GM12892 (cell line): ENCODE data around the gene GPRASP1.

Experiments
- POLR2A ChIP-seq: IDR thresholded peaks from 2 replicates; pipeline ENCODE4 v1.6.1; 2011; ENCODE audit warnings: low read depth, low read length, control low read depth
- POLR2AphosphoS5 ChIP-seq: IDR thresholded peaks from 2 replicates; pipeline ENCODE4 v1.6.1; 2011; ENCODE audit warnings: low read depth, low read length, control low read depth
- TAF1 ChIP-seq: IDR thresholded peaks from 2 replicates; pipeline ENCODE4 v1.6.1; 2011; ENCODE audit warnings: low read depth, mild to moderate bottlenecking, control low read depth, low read length, borderline replicate concordance

DNA sequence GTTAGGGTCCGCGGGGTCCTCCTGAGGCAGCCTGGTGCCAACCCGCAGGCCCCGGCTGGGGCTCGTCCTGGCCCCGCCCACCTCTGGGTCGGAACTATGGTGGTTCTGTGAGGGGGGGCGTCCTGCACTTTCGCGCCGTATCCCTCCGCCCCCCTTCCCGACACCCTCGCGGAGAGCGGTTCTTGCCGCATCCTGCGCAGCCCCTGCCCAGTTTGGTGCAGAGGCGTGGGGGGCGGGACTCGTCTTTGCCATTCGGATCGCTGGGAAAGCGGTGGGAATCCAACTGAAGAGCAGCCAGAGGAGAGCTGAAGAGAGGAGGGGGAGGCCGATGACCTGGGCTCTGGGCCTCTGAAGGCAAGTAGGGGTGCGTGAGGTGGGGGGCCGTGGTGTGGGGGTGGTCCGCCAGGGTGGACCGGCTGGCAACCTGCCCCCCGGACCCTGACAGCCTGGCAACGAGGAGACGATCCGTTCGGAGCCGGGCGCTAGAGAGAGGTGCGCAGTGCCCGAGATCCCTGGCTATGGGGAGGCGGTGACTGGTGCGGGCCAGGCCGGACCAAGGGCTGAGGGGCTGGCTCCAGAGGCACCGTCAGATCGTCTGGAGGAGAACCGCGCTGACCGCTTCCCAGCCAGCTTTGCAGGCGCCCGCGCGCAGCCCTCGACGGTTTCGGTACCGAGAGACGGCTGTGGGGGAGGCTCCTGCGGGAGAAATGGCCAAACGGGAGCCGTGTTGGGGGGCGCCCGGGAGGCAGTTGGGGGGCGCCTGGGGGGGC, at the start of gene GPRASP1:
- TF ChIP-seq POLR2AphosphoS5 (no peak), POLR2A (no peak), TAF1 (no peak)
